HG03066 (cell line): ENCODE measurements around the gene WDR81.
"Not testable (repeated sequence)": the region's sequence is repeated elsewhere in the genome, so short reads cannot be mapped to it uniquely, and the experiment has no call there.

ENCODE experiments used
- ATAC-seq: cut with Tn5 transposase; IDR thresholded peaks from one replicate; pipeline ENCODE4 v1.9.1; 2021; ENCODE audit warnings: low read depth; ENCODE audit not compliant: unreplicated experiment

Gene WDR81

GRCh38 chr17:1729966-1730325 lies 5.4 kb downstream of the WDR81 start:
- no peak for ATAC-seq

- no peak for ATAC-seq
These were observed 6.1 kb downstream of the WDR81 start for GRCh38 chr17:1730326-1731193.

GRCh38 chr17:1731194-1731506 lies 6.6 kb downstream of the WDR81 start:
- ATAC-seq, result no peak

- no peak for ATAC-seq
These were observed 7.8 kb downstream of the WDR81 start for GRCh38 chr17:1732241-1732832.

DNA sequence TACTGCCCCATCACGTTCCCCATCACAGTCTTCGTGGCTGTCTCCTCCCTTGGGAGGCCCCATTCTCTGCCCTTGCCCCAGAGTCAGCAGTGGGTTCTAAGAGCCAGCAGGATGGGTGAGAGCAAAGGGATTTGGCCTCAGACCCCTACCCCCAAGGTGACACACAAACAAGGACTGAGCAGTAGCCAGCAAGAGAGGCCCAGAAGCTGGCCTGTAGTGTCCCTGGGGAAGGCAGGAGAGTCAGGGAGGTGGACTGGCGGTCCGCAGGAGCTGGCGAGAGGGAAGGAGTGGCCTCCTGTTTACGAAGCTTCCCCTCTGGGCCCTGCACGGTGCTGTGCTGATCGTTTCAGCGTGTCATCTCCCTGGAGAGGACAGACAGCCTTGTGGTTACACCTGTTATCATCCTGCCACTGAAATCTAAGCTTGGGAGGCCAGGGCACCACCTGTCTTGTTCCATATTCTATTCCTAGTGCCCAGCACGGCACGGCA lies 8.4 kb downstream of the WDR81 start:
- ATAC-seq, result no peak

- no peak for ATAC-seq
These were observed 9.3 kb downstream of the WDR81 start for GRCh38 chr17:1733759-1734158.

GRCh38 chr17:1735418-1735817 lies 10.9 kb downstream of the WDR81 start:
- ATAC-seq, result no peak

GRCh38 chr17:1735834-1736347 lies 11.4 kb downstream of the WDR81 start:
- ATAC-seq, result no peak

- no peak for ATAC-seq
These were observed 12.1 kb downstream of the WDR81 start for GRCh38 chr17:1736348-1737281.

DNA sequence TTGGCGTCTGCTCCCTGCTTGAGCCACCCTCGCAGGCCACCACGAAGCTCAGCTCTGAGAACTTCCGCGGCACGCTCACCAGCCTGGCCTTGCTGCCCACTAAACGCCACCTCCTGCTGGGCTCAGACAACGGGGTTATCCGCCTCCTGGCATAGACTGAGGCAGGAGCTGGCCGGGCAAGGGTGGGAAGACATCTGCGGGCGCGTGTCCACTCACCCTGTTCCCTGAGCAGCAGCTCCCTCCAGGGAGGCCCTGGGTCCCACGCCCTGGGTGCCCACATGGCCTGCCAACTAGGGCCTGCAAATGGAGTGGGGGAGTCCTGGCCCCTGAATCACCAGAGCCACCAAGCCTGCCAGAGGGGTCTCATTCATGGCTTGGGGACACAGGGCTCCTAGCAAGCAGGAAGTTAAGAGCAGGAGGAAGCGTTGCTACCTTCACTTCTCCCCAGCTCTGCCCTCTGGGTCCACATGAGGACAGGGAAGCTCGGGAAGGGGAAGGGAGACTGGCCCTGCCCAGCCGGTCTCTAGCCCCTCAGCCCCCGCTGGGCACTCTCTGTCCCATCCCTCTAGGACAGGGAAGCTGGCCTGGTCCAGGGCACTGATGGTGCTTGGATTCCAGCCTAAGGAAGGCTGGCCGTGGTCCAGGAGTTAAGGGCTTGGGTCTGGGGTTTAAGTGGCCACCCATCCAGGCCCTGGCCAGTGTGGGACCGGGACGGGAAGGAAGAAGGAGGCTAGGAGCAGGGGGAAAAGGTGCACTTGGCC lies 13.2 kb downstream of the WDR81 start:
- ATAC-seq, result no peak

DNA sequence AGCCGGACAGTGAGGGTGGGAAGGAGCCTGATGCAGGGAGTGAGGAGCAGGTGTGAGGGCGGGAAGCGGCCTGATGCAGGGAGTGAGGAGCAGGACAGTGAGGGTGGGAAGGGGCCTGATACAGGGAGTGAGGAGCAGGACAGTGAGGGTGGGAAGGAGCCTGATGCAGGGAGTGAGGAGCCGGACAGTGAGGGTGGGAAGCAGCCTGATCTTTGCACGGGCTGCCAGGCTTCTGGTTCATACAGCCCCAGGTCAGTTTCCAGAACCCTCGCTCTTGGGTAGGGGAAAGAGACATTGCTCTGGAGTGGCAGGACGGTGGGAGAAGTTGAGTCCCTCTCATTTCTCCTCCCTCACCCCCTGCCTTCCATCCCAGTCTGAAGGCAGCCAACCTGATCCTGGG lies 17.4 kb downstream of the WDR81 start:
- not testable (repeated sequence) for ATAC-seq

DNA sequence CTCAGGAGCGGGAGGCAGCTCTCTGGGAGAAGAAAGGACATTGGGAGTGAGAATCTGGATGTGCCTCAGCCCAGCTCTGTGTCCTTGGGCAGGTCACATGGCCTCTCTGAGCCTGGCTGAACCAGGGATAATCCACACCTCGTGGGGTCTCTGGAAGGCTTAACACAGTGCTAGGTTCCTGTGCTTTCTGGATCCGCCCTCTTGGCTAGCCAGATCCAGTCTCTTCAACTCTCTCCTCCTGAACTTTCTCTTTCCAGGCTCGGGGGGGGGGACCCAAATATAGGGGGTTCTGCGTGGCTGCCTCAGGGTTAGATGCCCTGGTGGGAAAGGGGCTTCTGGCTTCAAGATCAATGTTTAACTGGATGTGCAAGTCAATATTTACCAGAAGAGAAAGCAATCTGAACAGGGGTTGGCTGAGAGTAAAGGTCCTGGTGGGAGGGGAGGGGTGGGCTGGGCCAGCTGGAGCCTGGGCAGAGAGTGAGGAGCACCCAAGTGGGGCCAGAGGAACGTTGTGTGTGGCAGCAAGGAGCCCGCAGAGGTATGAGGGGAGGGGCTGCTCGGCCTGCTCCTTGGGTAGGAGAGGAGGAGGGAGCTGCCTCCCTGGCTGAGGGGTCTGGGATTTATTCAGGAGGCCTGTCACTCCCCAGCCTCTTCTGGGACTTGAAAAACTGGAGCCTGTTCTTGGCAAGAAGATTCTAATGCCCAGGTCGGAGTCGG lies 18.0 kb downstream of the WDR81 start, which contains the start of gene SERPINF2:
SERPINF2 (plus strand) TSS at position 501 of the 717 bp plus-strand sequence. CDS start 2,125 bp downstream, outside the sequence.
- no peak for ATAC-seq

- no peak for ATAC-seq
These were observed 18.6 kb downstream of the WDR81 start for GRCh38 chr17:1743088-1743439.

GRCh38 chr17:1744551-1745512 lies 20.3 kb downstream of the WDR81 start:
- ATAC-seq, result no peak

DNA sequence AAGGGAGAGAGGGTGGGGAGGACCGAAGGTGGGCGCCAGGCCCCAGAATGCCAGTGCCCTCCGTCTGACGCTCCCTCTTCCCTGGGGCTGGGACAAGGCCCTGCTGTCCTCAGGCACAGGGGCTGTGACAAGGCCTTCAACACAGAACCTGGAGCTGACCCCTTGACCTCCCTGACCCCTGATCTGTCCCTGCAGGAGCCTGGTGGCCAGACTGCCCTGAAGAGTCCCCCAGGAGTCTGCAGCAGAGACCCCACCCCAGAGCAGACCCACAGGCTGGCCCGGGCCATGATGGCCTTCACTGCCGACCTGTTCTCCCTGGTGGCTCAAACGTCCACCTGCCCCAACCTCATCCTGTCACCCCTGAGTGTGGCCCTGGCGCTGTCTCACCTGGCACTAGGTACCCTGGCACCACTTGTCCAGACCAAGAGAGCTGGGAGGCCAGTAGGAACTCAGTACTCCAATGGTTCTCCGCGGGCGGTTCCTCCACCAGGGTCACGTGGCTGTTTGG lies 21.1 kb downstream of the WDR81 start:
- ATAC-seq, result no peak

DNA sequence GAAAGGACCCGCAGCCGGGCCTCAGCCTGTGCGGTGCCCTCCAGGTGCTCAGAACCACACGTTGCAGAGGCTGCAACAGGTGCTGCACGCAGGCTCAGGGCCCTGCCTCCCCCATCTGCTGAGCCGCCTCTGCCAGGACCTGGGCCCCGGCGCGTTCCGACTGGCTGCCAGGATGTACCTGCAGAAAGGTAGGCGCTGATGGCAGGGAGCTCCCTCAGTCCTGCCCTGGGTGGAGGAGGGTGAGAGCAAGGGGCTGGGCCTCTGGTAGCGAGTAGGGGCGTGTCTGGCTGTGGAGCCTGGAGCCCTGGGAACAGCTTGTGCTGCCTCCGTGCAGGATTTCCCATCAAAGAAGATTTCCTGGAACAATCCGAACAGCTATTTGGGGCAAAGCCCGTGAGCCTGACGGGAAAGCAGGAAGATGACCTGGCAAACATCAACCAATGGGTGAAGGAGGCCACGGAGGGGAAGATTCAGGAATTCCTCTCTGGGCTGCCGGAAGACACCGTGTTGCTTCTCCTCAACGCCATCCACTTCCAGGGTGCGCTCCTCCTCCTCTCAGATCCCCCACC lies 22.6 kb downstream of the WDR81 start:
- ATAC-seq, result no peak

DNA sequence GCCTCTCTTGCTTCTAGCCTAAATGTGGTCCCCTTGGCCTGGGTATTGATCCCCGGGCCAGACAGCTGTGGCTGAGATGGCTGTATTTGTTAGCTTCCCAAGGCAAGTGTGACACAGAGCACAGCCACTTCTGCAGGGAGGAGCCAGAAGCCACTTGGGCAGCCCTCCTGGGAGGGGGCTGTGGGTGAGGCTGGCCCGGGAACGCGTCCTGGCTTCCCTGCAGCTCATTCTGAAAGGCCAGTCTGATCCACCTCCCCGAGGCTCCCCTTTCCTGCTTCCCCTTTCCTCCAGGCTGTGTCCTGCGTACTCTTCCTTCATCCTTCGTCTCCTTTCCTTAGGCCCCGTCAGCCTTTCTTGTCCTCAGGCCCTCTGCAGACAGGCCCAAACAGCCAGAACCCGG lies 26.1 kb downstream of the WDR81 start:
- ATAC-seq, result no peak
